RPMI7951 (cell line): Measurements from ENCODE around the gene MYOM3. TPM values are rescaled to one million over a fixed set of nuclear protein-coding genes. Genes with fewer than 3 reads are reported as not detected.

Experiments
- DNase-seq: peaks from one replicate; pipeline ENCODE4 v3.0.0-alpha.2; 2012; ENCODE audit warnings: low read depth
- total RNA-seq: library from RNA; depleted of rRNA; stranded (reverse); fragments of >200 nt; shearing (Covaris generic); gene quantifications from 2 replicates; pipeline ENCODE4 v1.2.3, GENCODE V29; 2014

The MYOM3 gene
- total RNA-seq, 1 experiment from 2014 or later: 0.12 TPM

GRCh38 chr1:24138476-24139221 lies 26.7 kb upstream of the MYOM3 start:
- no peak for DNase-seq

GRCh38 chr1:24136956-24137539 lies 25.1 kb upstream of the MYOM3 start:
- DNase-seq: no peak

- no peak for DNase-seq
Measured at GRCh38 chr1:24134376-24134775, 22.4 kb upstream of the MYOM3 start.

GRCh38 chr1:24133819-24134218 lies 21.9 kb upstream of the MYOM3 start:
- no peak for DNase-seq

- DNase-seq: no peak
Measured at GRCh38 chr1:24130385-24130784, 18.4 kb upstream of the MYOM3 start.

- no peak for DNase-seq
Measured at GRCh38 chr1:24127801-24128363, 15.9 kb upstream of the MYOM3 start.

GRCh38 chr1:24127134-24127800 lies 15.3 kb upstream of the MYOM3 start:
- DNase-seq: no peak

GRCh38 chr1:24126672-24127023 lies 14.7 kb upstream of the MYOM3 start:
- DNase-seq: no peak

GRCh38 chr1:24126018-24126671 lies 14.2 kb upstream of the MYOM3 start:
- DNase-seq: peak; percentile 51

GRCh38 chr1:24125456-24125855 lies 13.5 kb upstream of the MYOM3 start:
- DNase-seq: no peak

- no peak for DNase-seq
Measured at GRCh38 chr1:24124980-24125379, 13.0 kb upstream of the MYOM3 start.

- no peak for DNase-seq
Measured at GRCh38 chr1:24123611-24124010, 11.7 kb upstream of the MYOM3 start.

- DNase-seq: no peak
Measured at GRCh38 chr1:24122776-24123175, 10.8 kb upstream of the MYOM3 start.

GRCh38 chr1:24121406-24121805 lies 9.5 kb upstream of the MYOM3 start:
- no peak for DNase-seq

GRCh38 chr1:24120965-24121364 lies 9.0 kb upstream of the MYOM3 start:
- DNase-seq: no peak

GRCh38 chr1:24119859-24120756 lies 8.2 kb upstream of the MYOM3 start:
- no peak for DNase-seq

- no peak for DNase-seq
Measured at GRCh38 chr1:24119489-24119858, 7.5 kb upstream of the MYOM3 start.

GRCh38 chr1:24118410-24119242 lies 6.7 kb upstream of the MYOM3 start:
- DNase-seq: no peak

- DNase-seq: peak; percentile 21
Measured at GRCh38 chr1:24117722-24118409, 5.9 kb upstream of the MYOM3 start.

GRCh38 chr1:24117132-24117531 lies 5.2 kb upstream of the MYOM3 start:
- no peak for DNase-seq
